Body of pancreas (tissue), 4 donors: ENCODE data around the gene WNK1.

Source experiments
- POLR2A ChIP-seq, 3 donors: fragments of 450-650 bp; IDR thresholded peaks; one replicate each; pipeline ENCODE4 v1.6.1; 2016; ENCODE audit warnings: antibody characterized with exemption in 3 of 3, mild to moderate bottlenecking in 2 of 3
- TF ChIP-seq, protein P1 (sequence below), 7 experiments: fragments of 450-650 bp in 4 of 7; fragments of 200-600 bp in 3 of 7; sonication (generic) in 3 of 7; IDR thresholded peaks; one replicate each; pipeline ENCODE4 v1.5.1; 2016 to 2019; ENCODE audit warnings: antibody characterized with exemption in 7 of 7

DNA sequence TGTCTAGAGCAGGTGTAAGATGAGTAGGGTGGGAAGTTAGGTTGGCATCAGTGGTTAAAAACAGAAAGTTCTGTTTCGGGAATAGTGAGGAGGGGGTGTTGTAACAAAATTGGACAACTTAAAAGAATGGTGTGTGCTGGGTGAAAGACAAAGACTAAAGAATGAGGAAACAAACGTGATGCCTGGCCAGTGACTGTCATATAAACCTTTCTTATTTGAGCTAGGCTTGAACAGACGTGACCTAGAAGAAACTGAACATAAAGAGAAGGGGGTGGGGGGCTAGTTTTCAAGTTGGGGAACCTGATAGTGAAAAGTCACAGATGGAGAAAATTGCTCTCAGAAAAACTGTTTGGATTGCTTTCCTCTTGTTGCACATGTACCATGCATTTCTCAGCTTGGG, 157.5 kb downstream of the WNK1 start:
- TF ChIP-seq POLR2A (IDR thresholded peaks at IDR 0.05) = no peak
- TF ChIP-seq, protein P1, sequence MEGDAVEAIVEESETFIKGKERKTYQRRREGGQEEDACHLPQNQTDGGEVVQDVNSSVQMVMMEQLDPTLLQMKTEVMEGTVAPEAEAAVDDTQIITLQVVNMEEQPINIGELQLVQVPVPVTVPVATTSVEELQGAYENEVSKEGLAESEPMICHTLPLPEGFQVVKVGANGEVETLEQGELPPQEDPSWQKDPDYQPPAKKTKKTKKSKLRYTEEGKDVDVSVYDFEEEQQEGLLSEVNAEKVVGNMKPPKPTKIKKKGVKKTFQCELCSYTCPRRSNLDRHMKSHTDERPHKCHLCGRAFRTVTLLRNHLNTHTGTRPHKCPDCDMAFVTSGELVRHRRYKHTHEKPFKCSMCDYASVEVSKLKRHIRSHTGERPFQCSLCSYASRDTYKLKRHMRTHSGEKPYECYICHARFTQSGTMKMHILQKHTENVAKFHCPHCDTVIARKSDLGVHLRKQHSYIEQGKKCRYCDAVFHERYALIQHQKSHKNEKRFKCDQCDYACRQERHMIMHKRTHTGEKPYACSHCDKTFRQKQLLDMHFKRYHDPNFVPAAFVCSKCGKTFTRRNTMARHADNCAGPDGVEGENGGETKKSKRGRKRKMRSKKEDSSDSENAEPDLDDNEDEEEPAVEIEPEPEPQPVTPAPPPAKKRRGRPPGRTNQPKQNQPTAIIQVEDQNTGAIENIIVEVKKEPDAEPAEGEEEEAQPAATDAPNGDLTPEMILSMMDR (IDR thresholded peaks at IDR 0.05) = no peak
